ENCODE measurements around the gene MAP2K5. TPM values are rescaled to one million over a fixed set of nuclear protein-coding genes. Genes with fewer than 3 reads are reported as not detected.
A peak's percentile ranks its signal among the peaks of the same experiment; 100 is the strongest.

The MAP2K5 gene
- total and polyA plus RNA-seq, 2 donors from 2014 or later: 14.1 to 18.6 TPM

- peak; percentile 74 for TF ChIP-seq CTCF (IDR thresholded peaks at IDR 0.05; ENCODE audit: borderline replicate concordance, extremely low read depth, insufficient read depth)
- intact Hi-C loops (cut with DNase I): loop anchor here (10.0 kb wide), 1 partner anchor 372 kb away; no protein-coding TSS in a partner anchor
- Histone ChIP-seq H3K9me3 (ENCODE audit: control insufficient read depth in 2 of 3, insufficient read depth in 1 of 3, low read length in 3 of 3) (no peaks in the 10 kb centered on the region), H3K4me3 (ENCODE audit: low read length in 3 of 3) (peak overlapping the region in 2 of 3 donors; percentile 40 to 59), H3K9ac (ENCODE audit: low read length in 3 of 3) (peak overlapping the region in 1 of 3 donors; percentile 26), H3K27ac (ENCODE audit: low read depth in 2 of 2, low read length in 2 of 2) (no peak overlapping the region), H3K4me1 (ENCODE audit: control insufficient read depth in 2 of 3, insufficient read depth in 2 of 3, low read depth in 1 of 3, low read length in 3 of 3) (peaks cover 0 to 31% (median 19%) of the 10 kb centered on the region in 3 donors), H3K27me3 (ENCODE audit: control insufficient read depth, insufficient read depth, low read length) (peaks cover 25% of the 10 kb centered on the region), H3K36me3 (ENCODE audit: control insufficient read depth in 2 of 3, insufficient read depth in 3 of 3, low read length in 3 of 3) (no peaks in the 10 kb centered on the region)
- FAIRE-seq (no peak), DNase-seq (peak in 4 of 5 donors; percentile 59 to 72 (median 65))
Observed at GRCh38 chr15:67836477-67836876, 294.0 kb downstream of the MAP2K5 start.

GRCh38 chr15:67836955-67837354, 294.5 kb downstream of the MAP2K5 start:
- Histone ChIP-seq H3K27ac (ENCODE audit: low read depth in 2 of 2, low read length in 2 of 2) (no peak overlapping the region), H3K36me3 (ENCODE audit: control insufficient read depth in 2 of 3, insufficient read depth in 3 of 3, low read length in 3 of 3) (no peaks in the 10 kb centered on the region), H3K9me3 (ENCODE audit: control insufficient read depth in 2 of 3, insufficient read depth in 1 of 3, low read length in 3 of 3) (no peaks in the 10 kb centered on the region), H3K9ac (ENCODE audit: low read length in 3 of 3) (no peak overlapping the region), H3K27me3 (ENCODE audit: control insufficient read depth, insufficient read depth, low read length) (peaks cover 22% of the 10 kb centered on the region), H3K4me3 (ENCODE audit: low read length in 3 of 3) (no peak overlapping the region), H3K4me1 (ENCODE audit: control insufficient read depth in 2 of 3, insufficient read depth in 2 of 3, low read depth in 1 of 3, low read length in 3 of 3) (peaks cover 0 to 31% (median 19%) of the 10 kb centered on the region in 3 donors)
- intact Hi-C loops (cut with DNase I): loop anchor here (10.0 kb wide), 1 partner anchor 372 kb away; no protein-coding TSS in a partner anchor
- DNase-seq (peak in 1 of 5 donors; percentile 24), FAIRE-seq (no peak)
- no peak for TF ChIP-seq CTCF (IDR thresholded peaks at IDR 0.05; ENCODE audit: borderline replicate concordance, extremely low read depth, insufficient read depth)

- peak overlapping the region; percentile 57 to 80 (median 78) for H3K4me3 ChIP-seq (ENCODE audit: low read length in 3 of 3)
- no peaks in the 10 kb centered on the region for H3K9me3 ChIP-seq (ENCODE audit: control insufficient read depth in 2 of 3, insufficient read depth in 1 of 3, low read length in 3 of 3)
- TF ChIP-seq CTCF (IDR thresholded peaks at IDR 0.05; ENCODE audit: borderline replicate concordance, extremely low read depth, insufficient read depth): no peak
- peaks cover 0 to 24% (median 24%) of the 10 kb centered on the region in 3 donors for H3K4me1 ChIP-seq (ENCODE audit: control insufficient read depth in 2 of 3, insufficient read depth in 2 of 3, low read depth in 1 of 3, low read length in 3 of 3)
- FAIRE-seq (no peak), DNase-seq (peak; percentile 77 to 90 (median 84))
- intact Hi-C loops (cut with DNase I): loop anchor here (10.0 kb wide), 1 partner anchor 374 kb away; no protein-coding TSS in a partner anchor
- peaks cover 6% of the 10 kb centered on the region for H3K27me3 ChIP-seq (ENCODE audit: control insufficient read depth, insufficient read depth, low read length)
- H3K27ac ChIP-seq (ENCODE audit: low read depth in 2 of 2, low read length in 2 of 2): no peak overlapping the region
- H3K9ac ChIP-seq (ENCODE audit: low read length in 3 of 3): peak overlapping the region in 2 of 3 donors; percentile 37 to 55
- H3K36me3 ChIP-seq (ENCODE audit: control insufficient read depth in 2 of 3, insufficient read depth in 3 of 3, low read length in 3 of 3): no peaks in the 10 kb centered on the region
Observed at GRCh38 chr15:67838789-67839332, 296.4 kb downstream of the MAP2K5 start.
